Karpas-422 (cell line): ENCODE data around the gene BIN1. TPM values are rescaled to one million over a fixed set of nuclear protein-coding genes. Genes with fewer than 3 reads are reported as not detected.

Experiments used
- DNase-seq: peaks from one replicate; pipeline ENCODE4 v3.0.0-alpha.2; 2015
- H2AFZ ChIP-seq: fragments of 200-600 bp; sonication (generic); 2 replicates; pipeline ENCODE4 v1.6.1; 2014; ENCODE audit warnings: antibody characterized with exemption, low read length, mixed read lengths
- H3K27ac ChIP-seq: fragments of 200-600 bp; sonication (generic); 2 replicates; pipeline ENCODE4 v1.5.1; 2014; ENCODE audit warnings: mild to moderate bottlenecking, low read length, moderate library complexity
- H3K27me3 ChIP-seq: fragments of 200-600 bp; sonication (generic); 2 replicates; pipeline ENCODE4 v1.6.1; 2014; ENCODE audit warnings: low read length, mixed read lengths
- H3K36me3 ChIP-seq: fragments of 200-600 bp; sonication (generic); 2 replicates; pipeline ENCODE4 v1.6.1; 2014; ENCODE audit warnings: low read length, mixed read lengths; ENCODE audit not compliant: insufficient read depth
- H3K4me1 ChIP-seq: fragments of 200-600 bp; sonication (generic); 2 replicates; pipeline ENCODE4 v1.6.1; 2014; ENCODE audit warnings: mild to moderate bottlenecking, low read length, mixed read lengths
- H3K4me2 ChIP-seq: fragments of 200-600 bp; sonication (generic); 2 replicates; pipeline ENCODE4 v1.6.1; 2014; ENCODE audit warnings: low read length, low read depth, mild to moderate bottlenecking; ENCODE audit not compliant: poor library complexity, severe bottlenecking
- H3K4me3 ChIP-seq: fragments of 200-600 bp; sonication (generic); 2 replicates; pipeline ENCODE4 v1.5.1; 2014; ENCODE audit warnings: mild to moderate bottlenecking, antibody characterized with exemption, low read length, mixed read lengths
- H3K79me2 ChIP-seq: fragments of 200-600 bp; sonication (generic); 2 replicates; pipeline ENCODE4 v1.6.1; 2014; ENCODE audit warnings: mild to moderate bottlenecking, low read length, mixed read lengths
- H3K9ac ChIP-seq: fragments of 200-600 bp; sonication (generic); 2 replicates; pipeline ENCODE4 v1.6.0; 2014; ENCODE audit warnings: low read length
- H3K9me2 ChIP-seq: fragments of 200-600 bp; sonication (generic), shearing (Covaris generic); replicated peaks from 2 replicates; pipeline ENCODE4 v1.6.0; 2014; ENCODE audit warnings: mild to moderate bottlenecking, low read length, moderate library complexity; ENCODE audit not compliant: insufficient read depth
- H3K9me3 ChIP-seq: fragments of 300-700, 200-600 bp; sonication (generic); 2 replicates; pipeline ENCODE4 v1.6.1; 2014; ENCODE audit warnings: low read length, mixed read lengths
- H4K20me1 ChIP-seq: fragments of 200-600 bp; sonication (generic); 2 replicates; pipeline ENCODE4 v1.6.1; 2014; ENCODE audit warnings: mild to moderate bottlenecking, antibody characterized with exemption, low read length, low read depth; ENCODE audit not compliant: insufficient read depth
- total RNA-seq: library from RNA; depleted of rRNA; stranded (reverse); fragments of >200 nt; shearing (Covaris generic); gene quantifications from 2 replicates; pipeline ENCODE4 v1.2.3, GENCODE V29; 2014; ENCODE audit warnings: low replicate concordance

The BIN1 gene
- total RNA-seq, 1 experiment from 2014 or later, result 8.4 TPM

DNA sequence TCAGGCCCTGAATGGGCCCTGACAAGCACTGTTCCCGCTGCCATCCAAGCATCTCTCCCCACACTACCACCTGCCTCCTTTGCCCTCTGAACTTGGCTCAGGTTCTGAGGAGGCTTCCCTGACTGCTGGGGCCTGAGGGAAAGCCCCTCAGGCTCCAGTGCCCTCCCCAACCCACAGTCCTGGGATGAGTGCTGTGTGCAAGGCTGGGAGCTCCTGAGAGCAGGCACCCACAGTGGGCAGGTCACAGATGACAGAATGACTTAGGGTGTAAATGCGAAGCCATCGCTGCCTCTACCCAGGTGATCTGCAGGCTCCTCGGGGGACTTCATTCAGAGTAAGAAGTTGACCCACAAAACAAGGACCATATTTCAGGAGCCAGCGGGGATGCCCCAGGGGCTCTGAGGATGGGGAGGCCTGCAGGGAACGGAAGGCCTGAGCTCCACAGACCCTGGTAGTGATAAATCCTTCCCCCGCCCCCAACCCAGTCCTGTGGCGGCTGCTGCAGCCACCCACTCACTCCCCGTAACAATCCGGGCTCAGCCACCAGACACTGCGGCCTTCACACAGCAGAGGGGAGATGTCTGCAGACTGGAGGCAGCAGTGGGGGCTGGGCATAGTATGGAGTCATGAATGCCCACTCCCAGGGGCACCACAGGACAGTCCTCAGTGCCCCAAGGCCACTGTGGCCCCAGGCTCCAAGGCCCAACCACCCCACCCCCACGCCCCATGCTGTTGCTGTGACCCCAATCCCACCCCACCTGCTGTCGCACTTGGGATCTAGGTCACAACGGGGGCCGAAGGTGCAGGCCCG is 8.9 kb downstream of the BIN1 start:
- Histone ChIP-seq H3K9me3 (no peaks in the 10 kb centered on the region), H3K27me3 (no peaks in the 10 kb centered on the region), H3K9ac (no peak overlapping the region), H4K20me1 (no peaks in the 10 kb centered on the region), H2AFZ (no peak overlapping the region), H3K4me3 (no peak overlapping the region), H3K36me3 (no peaks in the 10 kb centered on the region), H3K4me2 (no peak overlapping the region), H3K4me1 (no peaks in the 10 kb centered on the region), H3K79me2 (no peaks in the 10 kb centered on the region), H3K27ac (no peak overlapping the region), H3K9me2 (no peaks in the 10 kb centered on the region)
- DNase-seq, result no peak

DNA sequence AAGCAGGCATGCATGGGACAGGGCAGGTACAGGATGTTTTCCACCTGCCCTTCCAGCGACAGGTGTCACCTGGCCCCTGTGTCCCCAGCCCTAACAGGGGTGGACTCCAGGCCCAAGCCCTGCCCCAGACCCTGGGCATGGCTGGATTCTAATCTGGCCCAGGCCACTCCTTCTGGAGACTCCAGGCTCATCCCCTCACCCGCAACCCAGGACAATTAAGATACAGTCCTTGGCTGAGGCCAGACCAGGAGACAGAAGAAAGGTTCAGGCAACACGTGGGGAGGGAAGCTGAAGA is 9.5 kb downstream of the BIN1 start:
- Histone ChIP-seq H3K4me3 (no peak overlapping the region), H3K79me2 (no peaks in the 10 kb centered on the region), H4K20me1 (no peaks in the 10 kb centered on the region), H3K9me3 (no peaks in the 10 kb centered on the region), H3K9ac (no peak overlapping the region), H3K27ac (no peak overlapping the region), H2AFZ (no peak overlapping the region), H3K4me1 (no peaks in the 10 kb centered on the region), H3K27me3 (no peaks in the 10 kb centered on the region), H3K36me3 (no peaks in the 10 kb centered on the region), H3K9me2 (no peaks in the 10 kb centered on the region), H3K4me2 (no peak overlapping the region)
- DNase-seq, result no peak

DNA sequence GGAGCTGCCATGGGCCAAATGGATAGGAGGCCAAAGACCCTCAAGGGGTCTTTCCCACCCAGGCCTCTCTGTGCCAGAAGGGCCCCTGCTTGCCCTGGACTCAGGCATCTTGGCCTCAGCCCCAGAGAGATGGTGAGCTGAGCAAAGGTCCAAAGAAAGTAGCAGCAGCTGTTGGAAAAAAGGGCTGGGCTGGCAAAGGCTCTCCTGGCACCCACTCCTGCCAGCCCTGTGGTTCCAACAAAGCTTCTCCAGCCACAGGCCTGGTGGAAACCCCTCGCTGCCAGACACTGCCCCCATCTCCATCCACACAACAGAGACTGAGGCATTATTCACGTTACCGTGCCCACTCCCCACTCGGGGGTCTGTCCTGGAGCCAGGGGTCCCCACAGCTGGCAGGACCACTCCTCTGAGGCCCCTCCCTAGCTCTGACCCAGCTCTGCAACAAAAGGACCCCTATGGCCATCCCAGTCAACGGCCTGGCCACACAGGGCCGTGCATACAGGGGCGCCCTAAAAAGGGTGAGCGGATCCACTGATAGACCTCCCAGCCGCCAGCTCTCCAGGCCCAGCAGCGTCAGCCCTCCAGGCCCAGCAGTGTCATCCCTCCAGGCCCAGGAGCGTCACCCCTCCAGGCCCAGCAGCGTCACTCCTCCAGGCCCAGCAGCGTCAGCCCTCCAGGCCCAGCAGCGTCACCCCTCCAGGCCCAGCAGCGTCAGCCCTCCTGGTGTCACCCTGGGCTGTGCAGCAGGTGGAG is 10.1 kb downstream of the BIN1 start:
- Histone ChIP-seq H3K27ac (no peak overlapping the region), H3K9ac (no peak overlapping the region), H3K79me2 (no peaks in the 10 kb centered on the region), H4K20me1 (no peaks in the 10 kb centered on the region), H3K4me2 (no peak overlapping the region), H3K4me1 (no peaks in the 10 kb centered on the region), H3K36me3 (no peaks in the 10 kb centered on the region), H3K27me3 (no peaks in the 10 kb centered on the region), H3K9me2 (no peaks in the 10 kb centered on the region), H3K9me3 (no peaks in the 10 kb centered on the region), H3K4me3 (no peak overlapping the region), H2AFZ (no peak overlapping the region)
- DNase-seq, result no peak

DNA sequence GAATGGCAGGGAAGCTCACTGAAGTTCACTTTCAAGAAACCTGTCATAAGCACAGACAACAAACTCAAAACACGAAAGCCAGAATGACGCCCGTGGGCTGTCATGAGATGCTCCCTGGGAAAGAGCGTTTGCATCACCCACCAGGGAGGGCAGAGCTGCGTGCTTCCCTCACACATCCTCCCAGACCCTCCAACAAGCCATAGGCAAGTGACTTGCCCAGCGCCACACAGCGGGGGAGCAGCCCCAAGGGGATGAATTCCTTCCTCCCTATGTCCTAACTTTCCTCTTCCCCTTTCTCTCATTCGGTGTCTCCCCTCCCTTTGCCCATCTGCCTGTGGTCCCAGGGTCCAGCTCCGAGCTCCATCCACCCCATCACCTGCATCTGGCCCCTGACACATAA is 10.7 kb downstream of the BIN1 start:
- no peak for DNase-seq
- no peaks in the 10 kb centered on the region for H3K79me2 ChIP-seq
- no peaks in the 10 kb centered on the region for H3K36me3 ChIP-seq
- H3K4me2 ChIP-seq, result no peak overlapping the region
- H2AFZ ChIP-seq, result no peak overlapping the region
- no peaks in the 10 kb centered on the region for H3K9me2 ChIP-seq
- H3K4me1 ChIP-seq, result no peaks in the 10 kb centered on the region
- H3K4me3 ChIP-seq, result no peak overlapping the region
- H3K9me3 ChIP-seq, result no peaks in the 10 kb centered on the region
- no peak overlapping the region for H3K9ac ChIP-seq
- H3K27me3 ChIP-seq, result no peaks in the 10 kb centered on the region
- no peak overlapping the region for H3K27ac ChIP-seq
- no peaks in the 10 kb centered on the region for H4K20me1 ChIP-seq

DNA sequence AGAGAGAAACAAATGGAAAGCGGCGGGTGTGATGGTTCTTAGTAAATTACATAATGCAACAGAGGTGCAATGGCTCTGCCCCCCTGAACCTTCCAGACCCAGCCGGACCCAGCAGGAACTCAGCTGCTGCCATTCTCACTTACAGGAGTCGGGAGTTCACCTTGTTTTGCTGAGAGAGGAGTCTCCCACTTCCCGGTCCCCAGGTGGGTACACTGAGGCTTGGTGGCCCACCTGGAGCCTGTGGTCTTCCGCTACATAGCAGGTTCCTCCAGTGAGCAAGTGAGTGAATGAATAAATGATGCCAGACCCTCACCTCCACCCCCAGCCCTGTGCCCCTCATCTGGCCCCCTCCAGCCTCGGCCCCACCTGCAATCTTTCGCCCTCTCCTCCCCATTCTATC is 11.2 kb downstream of the BIN1 start:
- Histone ChIP-seq H3K36me3 (no peaks in the 10 kb centered on the region), H3K4me2 (no peak overlapping the region), H4K20me1 (no peaks in the 10 kb centered on the region), H3K4me3 (no peak overlapping the region), H3K4me1 (no peaks in the 10 kb centered on the region), H3K79me2 (no peaks in the 10 kb centered on the region), H2AFZ (no peak overlapping the region), H3K27me3 (no peaks in the 10 kb centered on the region), H3K9me3 (no peaks in the 10 kb centered on the region), H3K9ac (no peak overlapping the region), H3K9me2 (no peaks in the 10 kb centered on the region), H3K27ac (no peak overlapping the region)
- no peak for DNase-seq

DNA sequence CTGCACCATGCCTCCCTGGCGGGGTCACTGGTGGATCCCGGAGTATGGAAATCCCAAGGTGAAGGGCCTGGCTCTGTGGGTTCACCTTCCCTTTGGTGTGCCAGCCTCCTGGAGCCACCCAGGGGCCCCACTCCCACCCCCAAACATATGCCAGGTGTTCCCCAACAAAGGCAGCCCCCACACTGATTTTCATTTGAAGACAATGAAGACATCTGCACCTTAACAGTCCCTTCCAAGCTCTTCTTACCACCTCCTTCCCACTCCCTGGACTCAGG is 11.7 kb downstream of the BIN1 start:
- Histone ChIP-seq H3K9me3 (no peaks in the 10 kb centered on the region), H4K20me1 (no peaks in the 10 kb centered on the region), H3K4me3 (no peak overlapping the region), H2AFZ (no peak overlapping the region), H3K36me3 (no peaks in the 10 kb centered on the region), H3K9me2 (no peaks in the 10 kb centered on the region), H3K27me3 (no peaks in the 10 kb centered on the region), H3K4me2 (no peak overlapping the region), H3K27ac (no peak overlapping the region), H3K4me1 (no peaks in the 10 kb centered on the region), H3K9ac (no peak overlapping the region), H3K79me2 (no peaks in the 10 kb centered on the region)
- DNase-seq, result no peak

DNA sequence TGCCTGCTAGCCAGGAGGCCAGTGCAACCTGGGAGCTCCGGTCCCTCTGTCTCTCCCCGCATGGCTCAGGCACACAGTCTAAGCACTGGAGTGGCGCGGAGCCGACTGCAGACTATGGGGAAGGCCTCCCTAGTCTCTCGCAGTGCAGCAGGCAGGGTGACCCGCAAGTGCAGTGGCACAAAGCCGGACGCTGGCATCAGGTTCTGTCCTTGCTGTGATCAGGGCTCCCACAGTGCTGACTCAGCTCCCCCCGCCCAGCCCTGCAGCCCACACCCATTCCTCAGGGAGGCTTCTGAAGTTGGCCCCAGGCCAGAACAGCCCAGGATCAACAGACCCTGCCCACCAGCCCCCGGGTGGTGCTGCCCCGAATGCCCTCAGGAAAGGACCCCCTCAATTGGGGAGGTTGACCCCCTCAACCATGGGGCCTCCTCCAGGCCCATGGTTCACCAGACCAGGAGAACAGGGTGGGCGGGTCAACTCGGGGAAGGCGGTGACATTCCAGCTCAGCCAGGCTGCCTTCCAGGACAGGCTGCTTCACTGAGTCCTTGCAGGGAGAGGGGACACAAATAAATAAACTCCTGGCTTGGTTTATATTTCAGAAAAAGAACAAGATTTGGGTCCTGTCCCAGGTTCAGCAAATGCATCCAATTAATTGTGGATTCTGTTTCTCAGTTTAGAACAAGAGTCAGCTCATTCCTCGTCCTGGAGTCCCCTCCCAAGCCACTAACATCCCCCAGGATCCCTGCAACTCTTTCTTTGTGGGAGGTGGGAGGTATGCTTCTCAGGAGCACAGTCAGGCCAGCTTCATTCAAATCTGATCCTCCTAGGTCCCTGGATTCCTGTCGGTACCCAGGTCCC is 12.2 kb downstream of the BIN1 start:
- Histone ChIP-seq H3K27ac (no peak overlapping the region), H3K36me3 (no peaks in the 10 kb centered on the region), H3K79me2 (no peaks in the 10 kb centered on the region), H3K4me3 (no peak overlapping the region), H3K4me2 (no peak overlapping the region), H3K9me3 (no peaks in the 10 kb centered on the region), H3K27me3 (no peaks in the 10 kb centered on the region), H4K20me1 (no peaks in the 10 kb centered on the region), H3K9me2 (no peaks in the 10 kb centered on the region), H3K9ac (no peak overlapping the region), H2AFZ (no peak overlapping the region), H3K4me1 (no peaks in the 10 kb centered on the region)
- no peak for DNase-seq

DNA sequence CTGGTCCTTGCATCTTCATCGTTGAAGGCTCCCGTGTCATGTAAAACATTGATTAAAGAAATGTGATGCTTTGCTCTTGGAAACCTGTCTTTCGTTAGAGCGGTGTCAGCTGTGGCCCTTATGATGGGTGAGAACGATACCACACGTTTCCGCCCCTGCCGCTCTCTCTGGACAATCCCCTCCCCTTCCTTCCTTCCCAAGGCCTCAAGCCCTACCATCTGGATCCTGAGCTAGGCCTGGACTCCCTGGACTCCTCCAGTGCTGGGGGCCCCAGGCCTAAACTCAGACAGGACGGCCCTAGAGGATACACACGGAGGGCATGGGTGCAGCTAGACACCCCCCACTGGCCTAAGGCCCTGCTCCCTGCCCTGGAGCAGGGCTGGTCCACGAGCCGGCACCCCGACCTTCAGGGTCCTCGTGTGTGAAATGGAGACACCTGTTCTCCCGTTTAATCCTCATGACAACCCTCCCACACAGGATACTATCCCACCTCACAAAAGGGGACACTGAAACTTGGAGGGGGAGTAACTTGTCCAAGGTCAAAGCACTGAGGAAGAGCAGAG is 13.2 kb downstream of the BIN1 start:
- DNase-seq, result no peak
- Histone ChIP-seq H3K27me3 (no peaks in the 10 kb centered on the region), H3K4me3 (no peak overlapping the region), H3K27ac (no peak overlapping the region), H2AFZ (no peak overlapping the region), H3K4me2 (no peak overlapping the region), H3K9me2 (no peaks in the 10 kb centered on the region), H3K9me3 (no peaks in the 10 kb centered on the region), H3K4me1 (no peaks in the 10 kb centered on the region), H3K36me3 (no peaks in the 10 kb centered on the region), H3K79me2 (no peaks in the 10 kb centered on the region), H4K20me1 (no peaks in the 10 kb centered on the region), H3K9ac (no peak overlapping the region)
